ENCODE results near the gene ABCC4. TPM values are rescaled to one million over a fixed set of nuclear protein-coding genes. Genes with fewer than 3 reads are reported as not detected.

The ABCC4 gene
- total RNA-seq, 4 donors from 2014 or later, result 5.7 to 23.3 (median 6.9) TPM

- no peak for TF ChIP-seq CTCF (IDR thresholded peaks at IDR 0.05)
- ATAC-seq (ENCODE audit: low FRiP score), result no peak
Measured at GRCh38 chr13:95231393-95231792, 69.9 kb downstream of the ABCC4 start.

GRCh38 chr13:95229855-95230254 lies 71.4 kb downstream of the ABCC4 start:
- DNase-seq (ENCODE audit: low spot score) (no peak), ATAC-seq (ENCODE audit: low FRiP score) (no peak)
- TF ChIP-seq CTCF (IDR thresholded peaks at IDR 0.05), result no peak

More at GRCh38 chr13:95231393-95231792, 69.9 kb downstream of the ABCC4 start:
- DNase-seq (ENCODE audit: low spot score), result no peak

GRCh38 chr13:95228130-95228529 lies 73.1 kb downstream of the ABCC4 start:
- no peak for TF ChIP-seq CTCF (IDR thresholded peaks at IDR 0.05)
- no peak for ATAC-seq (ENCODE audit: low FRiP score)
- DNase-seq (ENCODE audit: low spot score), result no peak

- no peak for ATAC-seq (ENCODE audit: low FRiP score)
- no peak for TF ChIP-seq CTCF (IDR thresholded peaks at IDR 0.05)
- DNase-seq (ENCODE audit: low spot score), result no peak
Measured at GRCh38 chr13:95226932-95227695, 74.1 kb downstream of the ABCC4 start.

GRCh38 chr13:95226476-95226875 lies 74.8 kb downstream of the ABCC4 start:
- DNase-seq (ENCODE audit: low spot score) (no peak), ATAC-seq (ENCODE audit: low FRiP score) (no peak)
- no peak for TF ChIP-seq CTCF (IDR thresholded peaks at IDR 0.05)

GRCh38 chr13:95226050-95226449 lies 75.2 kb downstream of the ABCC4 start:
- DNase-seq (ENCODE audit: low spot score) (no peak), ATAC-seq (ENCODE audit: low FRiP score) (no peak)
- no peak for TF ChIP-seq CTCF (IDR thresholded peaks at IDR 0.05)

- TF ChIP-seq CTCF (IDR thresholded peaks at IDR 0.05), result no peak
- DNase-seq (ENCODE audit: low spot score), result no peak
- ATAC-seq (ENCODE audit: low FRiP score), result no peak
Measured at GRCh38 chr13:95224064-95224463, 77.2 kb downstream of the ABCC4 start.
